ENCODE results near the gene EYA3. TPM values are rescaled to one million over a fixed set of nuclear protein-coding genes. Genes with fewer than 3 reads are reported as not detected.

EYA3 gene, protein sequence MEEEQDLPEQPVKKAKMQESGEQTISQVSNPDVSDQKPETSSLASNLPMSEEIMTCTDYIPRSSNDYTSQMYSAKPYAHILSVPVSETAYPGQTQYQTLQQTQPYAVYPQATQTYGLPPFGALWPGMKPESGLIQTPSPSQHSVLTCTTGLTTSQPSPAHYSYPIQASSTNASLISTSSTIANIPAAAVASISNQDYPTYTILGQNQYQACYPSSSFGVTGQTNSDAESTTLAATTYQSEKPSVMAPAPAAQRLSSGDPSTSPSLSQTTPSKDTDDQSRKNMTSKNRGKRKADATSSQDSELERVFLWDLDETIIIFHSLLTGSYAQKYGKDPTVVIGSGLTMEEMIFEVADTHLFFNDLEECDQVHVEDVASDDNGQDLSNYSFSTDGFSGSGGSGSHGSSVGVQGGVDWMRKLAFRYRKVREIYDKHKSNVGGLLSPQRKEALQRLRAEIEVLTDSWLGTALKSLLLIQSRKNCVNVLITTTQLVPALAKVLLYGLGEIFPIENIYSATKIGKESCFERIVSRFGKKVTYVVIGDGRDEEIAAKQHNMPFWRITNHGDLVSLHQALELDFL
- 11.4 TPM for polyA plus RNA-seq (2013, experiment 1 of 2)
- polyA plus RNA-seq (2013, experiment 2 of 2), result 10.9 TPM

DNA sequence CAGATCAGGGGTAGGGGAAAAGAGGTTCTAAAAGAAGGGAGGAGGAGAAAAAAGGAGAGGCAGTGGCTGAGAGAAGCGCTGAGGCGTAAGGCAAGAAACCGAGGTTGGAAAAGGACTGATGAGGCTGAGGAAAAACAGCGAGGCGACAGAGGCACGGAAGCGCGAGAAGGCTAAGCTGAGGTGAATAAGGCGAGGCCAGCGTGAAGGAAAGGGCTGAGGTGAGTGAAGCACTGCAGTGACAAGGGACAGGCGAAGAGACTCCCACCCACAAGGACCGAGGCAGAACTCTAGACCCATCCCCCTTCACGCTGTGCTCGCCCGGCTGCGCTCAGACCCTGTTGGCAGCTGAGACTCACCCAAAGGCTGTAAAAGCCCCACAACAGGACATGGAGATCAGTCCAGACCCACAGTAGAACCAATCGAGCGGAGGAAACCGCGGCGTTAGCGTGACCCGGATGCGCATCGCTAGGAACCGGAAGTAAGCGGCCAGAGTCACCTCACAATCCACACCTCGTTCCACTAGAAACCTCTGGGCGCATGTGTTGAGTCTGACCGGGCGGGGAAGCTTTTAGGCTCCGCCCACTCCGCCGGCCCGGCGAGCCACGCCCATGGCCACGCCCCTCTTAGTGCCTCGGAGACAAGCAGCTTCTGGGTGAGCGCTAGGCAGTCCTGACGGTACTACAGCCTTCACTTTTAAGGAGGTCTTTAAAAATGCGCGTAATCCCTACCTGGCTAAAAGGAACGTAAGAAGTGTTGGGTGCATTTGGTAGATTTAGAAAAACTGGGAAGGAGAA is at the start of gene EYA3:
TSS of gene EYA3 (minus strand) at position 443 of the 794 bp plus-strand sequence. CDS start 30,584 bp downstream, outside the sequence.
- H2AFZ ChIP-seq (ENCODE audit: low read depth, low read length), result peak within 1 kb of the TSS; percentile 67
- no peak within 1 kb of the TSS for H2BK120ac ChIP-seq (ENCODE audit: low read depth, low read length)
- H3K14ac ChIP-seq (ENCODE audit: low read length in 2 of 2), result peak within 1 kb of the TSS in 1 of 2 experiments; percentile 69
- H3K27me3 ChIP-seq (ENCODE audit: control insufficient read depth in 1 of 2, insufficient read depth in 1 of 2, low read length in 2 of 2), result no peaks in the 10 kb centered on the region
- H3K9ac ChIP-seq (ENCODE audit: low read length), result peak within 1 kb of the TSS; percentile 94
- no peaks in the 10 kb centered on the region for H3K9me3 ChIP-seq (ENCODE audit: control insufficient read depth, low read length)
- peak within 1 kb of the TSS; percentile 88 for H3K27ac ChIP-seq (ENCODE audit: low read length, poor library complexity, severe bottlenecking)
- peak within 1 kb of the TSS; percentile 74 for H3K4me2 ChIP-seq (ENCODE audit: low read length, poor library complexity, severe bottlenecking)
- H2BK12ac ChIP-seq (ENCODE audit: low read length in 2 of 2), result peak within 1 kb of the TSS in 1 of 2 experiments; percentile 8
- peak within 1 kb of the TSS; percentile 82 to 97 for H3K4me3 ChIP-seq (ENCODE audit: insufficient read depth in 1 of 2, low read depth in 1 of 2, low read length in 2 of 2)
- peaks cover 1% of the 10 kb centered on the region for H3K79me1 ChIP-seq (replicated peaks; ENCODE audit: low read length, poor library complexity, severe bottlenecking)
- no peak within 1 kb of the TSS for H2BK15ac ChIP-seq (ENCODE audit: low read depth, poor library complexity, severe bottlenecking)
- H3K23ac ChIP-seq (ENCODE audit: low read length in 2 of 2), result peak within 1 kb of the TSS in 1 of 2 experiments; percentile 73
- peak within 1 kb of the TSS; percentile 81 to 88 for H3K18ac ChIP-seq (ENCODE audit: low read depth in 1 of 2, low read length in 2 of 2)
- DNase-seq, result peak; percentile 98
- H2AK5ac ChIP-seq (ENCODE audit: low read length, severe bottlenecking), result no peak within 1 kb of the TSS
- H3K4ac ChIP-seq (ENCODE audit: low read depth in 1 of 2, low read length in 2 of 2), result peak within 1 kb of the TSS; percentile 37 to 82
- H3K4me1 ChIP-seq (ENCODE audit: control insufficient read depth, insufficient read depth, low read depth, low read length), result peaks cover 8% of the 10 kb centered on the region
- no peaks in the 10 kb centered on the region for H3K36me3 ChIP-seq (ENCODE audit: control insufficient read depth in 1 of 2, insufficient read depth in 2 of 2, low read depth in 1 of 2, low read length in 2 of 2)
- under 1% methylated on average over 44 of the region's 44 CpGs for WGBS
- peak within 1 kb of the TSS; percentile 9 for H4K8ac ChIP-seq (ENCODE audit: low read length)
- H4K91ac ChIP-seq (ENCODE audit: low read length), result peak within 1 kb of the TSS; percentile 76
- peak within 1 kb of the TSS; percentile 11 for H2BK5ac ChIP-seq (ENCODE audit: low read depth, low read length, poor library complexity, severe bottlenecking)

DNA sequence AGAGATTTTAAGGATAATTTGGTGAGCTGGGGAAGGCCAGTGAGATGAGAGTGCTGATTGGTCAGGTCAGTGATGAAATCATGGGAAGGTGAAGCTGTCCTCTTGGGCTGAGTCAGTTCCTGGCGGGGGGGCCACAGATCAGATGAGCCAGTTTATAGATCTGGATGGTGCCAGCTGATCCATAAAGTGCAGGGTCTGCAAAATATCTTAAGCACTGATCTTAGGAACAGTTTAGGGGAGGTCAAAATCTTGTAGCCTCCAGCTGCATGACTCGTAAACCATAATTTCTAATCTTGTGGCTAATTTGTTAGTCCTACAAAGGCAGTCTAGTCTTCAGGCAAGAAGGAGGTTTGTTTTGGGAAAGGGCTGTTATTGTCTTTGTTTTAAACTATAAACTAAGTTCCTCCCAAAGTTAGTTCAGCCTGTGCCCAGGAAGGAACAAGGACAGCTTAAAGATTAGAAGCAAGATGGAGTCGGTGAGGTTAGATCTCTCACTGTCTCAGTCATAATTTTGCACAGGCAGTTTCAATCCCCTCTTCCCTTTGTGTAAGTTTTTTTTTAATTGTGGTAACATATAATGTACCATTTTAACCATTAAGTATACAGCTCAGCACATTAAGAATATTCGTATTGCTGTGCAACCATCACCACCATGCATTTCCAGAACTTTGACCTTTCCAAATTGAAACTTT is 48.7 kb upstream of the EYA3 start:
- H4K8ac ChIP-seq (ENCODE audit: low read length), result no peak overlapping the region
- no peak overlapping the region for H3K4ac ChIP-seq (ENCODE audit: low read depth in 1 of 2, low read length in 2 of 2)
- H2AK5ac ChIP-seq (ENCODE audit: low read length, severe bottlenecking), result no peak overlapping the region
- H3K4me3 ChIP-seq (ENCODE audit: insufficient read depth in 1 of 2, low read depth in 1 of 2, low read length in 2 of 2), result no peak overlapping the region
- no peak overlapping the region for H3K14ac ChIP-seq (ENCODE audit: low read length in 2 of 2)
- H3K4me2 ChIP-seq (ENCODE audit: low read length, poor library complexity, severe bottlenecking), result no peak overlapping the region
- H3K18ac ChIP-seq (ENCODE audit: low read depth in 1 of 2, low read length in 2 of 2), result no peak overlapping the region
- no peak overlapping the region for H2BK120ac ChIP-seq (ENCODE audit: low read depth, low read length)
- no peak overlapping the region for H2BK5ac ChIP-seq (ENCODE audit: low read depth, low read length, poor library complexity, severe bottlenecking)
- DNase-seq, result peak; percentile 25
- H2AFZ ChIP-seq (ENCODE audit: low read depth, low read length), result no peak overlapping the region
- H2BK15ac ChIP-seq (ENCODE audit: low read depth, poor library complexity, severe bottlenecking), result no peak overlapping the region
- H3K27ac ChIP-seq (ENCODE audit: low read length, poor library complexity, severe bottlenecking), result no peak overlapping the region
- no peaks in the 10 kb centered on the region for H3K36me3 ChIP-seq (ENCODE audit: control insufficient read depth in 1 of 2, insufficient read depth in 2 of 2, low read depth in 1 of 2, low read length in 2 of 2)
- H3K4me1 ChIP-seq (ENCODE audit: control insufficient read depth, insufficient read depth, low read depth, low read length), result peaks cover 3% of the 10 kb centered on the region
- no peak overlapping the region for H4K91ac ChIP-seq (ENCODE audit: low read length)
- no peak overlapping the region for H3K23ac ChIP-seq (ENCODE audit: low read length in 2 of 2)
- no peaks in the 10 kb centered on the region for H3K79me1 ChIP-seq (replicated peaks; ENCODE audit: low read length, poor library complexity, severe bottlenecking)
- peak overlapping the region; percentile 5 for H3K9ac ChIP-seq (ENCODE audit: low read length)
- 88% methylated on average over 4 of the region's 4 CpGs for WGBS
- no peaks in the 10 kb centered on the region for H3K9me3 ChIP-seq (ENCODE audit: control insufficient read depth, low read length)
- H3K27me3 ChIP-seq (ENCODE audit: control insufficient read depth in 1 of 2, insufficient read depth in 1 of 2, low read length in 2 of 2), result no peaks in the 10 kb centered on the region
- no peak overlapping the region for H2BK12ac ChIP-seq (ENCODE audit: low read length in 2 of 2)

DNA sequence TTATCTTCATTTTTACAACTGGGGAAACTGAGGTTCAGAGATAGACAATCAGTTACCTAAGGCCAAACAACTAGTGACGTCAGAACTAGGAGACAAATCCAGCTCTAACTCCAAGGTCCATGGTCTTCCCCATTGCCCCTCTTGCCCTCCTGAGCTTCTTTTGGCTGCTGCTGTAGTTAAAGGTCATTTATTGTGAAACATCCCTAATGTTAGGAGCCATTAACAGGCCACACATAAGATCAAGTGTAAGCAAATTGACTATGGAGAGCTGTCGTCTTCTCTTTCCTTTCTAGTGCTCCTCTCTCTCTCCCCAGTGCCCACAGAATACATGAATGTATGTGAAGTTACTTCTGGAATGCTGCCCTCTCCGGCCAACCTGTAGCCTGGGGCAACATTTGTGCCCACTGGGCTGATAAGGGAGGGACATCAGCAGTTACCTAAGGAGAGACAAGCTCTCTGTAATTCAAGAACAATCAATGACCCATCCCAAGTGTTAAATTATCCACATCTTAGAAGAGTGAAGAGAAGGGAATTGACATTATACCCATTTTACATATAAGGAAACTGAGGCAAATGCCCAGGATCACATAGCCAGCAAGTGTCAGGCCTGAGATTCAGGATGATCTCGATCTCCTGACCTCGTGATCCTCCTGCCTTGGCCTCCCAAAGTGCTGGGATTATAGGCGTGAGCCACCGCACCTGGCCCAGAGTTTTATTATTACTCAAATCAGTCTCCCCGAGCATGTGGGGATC is 47.9 kb upstream of the EYA3 start:
- Histone ChIP-seq H3K4me2 (ENCODE audit: low read length, poor library complexity, severe bottlenecking) (no peak overlapping the region), H3K9me3 (ENCODE audit: control insufficient read depth, low read length) (no peaks in the 10 kb centered on the region), H2BK120ac (ENCODE audit: low read depth, low read length) (no peak overlapping the region), H2BK5ac (ENCODE audit: low read depth, low read length, poor library complexity, severe bottlenecking) (no peak overlapping the region), H3K23ac (ENCODE audit: low read length in 2 of 2) (no peak overlapping the region), H2BK12ac (ENCODE audit: low read length in 2 of 2) (no peak overlapping the region), H4K8ac (ENCODE audit: low read length) (no peak overlapping the region), H3K27ac (ENCODE audit: low read length, poor library complexity, severe bottlenecking) (no peak overlapping the region), H3K18ac (ENCODE audit: low read depth in 1 of 2, low read length in 2 of 2) (no peak overlapping the region), H3K9ac (ENCODE audit: low read length) (no peak overlapping the region), H3K4me3 (ENCODE audit: insufficient read depth in 1 of 2, low read depth in 1 of 2, low read length in 2 of 2) (no peak overlapping the region), H3K4me1 (ENCODE audit: control insufficient read depth, insufficient read depth, low read depth, low read length) (peaks cover 3% of the 10 kb centered on the region), H3K14ac (ENCODE audit: low read length in 2 of 2) (no peak overlapping the region), H3K36me3 (ENCODE audit: control insufficient read depth in 1 of 2, insufficient read depth in 2 of 2, low read depth in 1 of 2, low read length in 2 of 2) (no peaks in the 10 kb centered on the region), H2BK15ac (ENCODE audit: low read depth, poor library complexity, severe bottlenecking) (no peak overlapping the region), H2AK5ac (ENCODE audit: low read length, severe bottlenecking) (no peak overlapping the region), H4K91ac (ENCODE audit: low read length) (no peak overlapping the region), H2AFZ (ENCODE audit: low read depth, low read length) (no peak overlapping the region), H3K27me3 (ENCODE audit: control insufficient read depth in 1 of 2, insufficient read depth in 1 of 2, low read length in 2 of 2) (no peaks in the 10 kb centered on the region), H3K4ac (ENCODE audit: low read depth in 1 of 2, low read length in 2 of 2) (no peak overlapping the region), H3K79me1 (replicated peaks; ENCODE audit: low read length, poor library complexity, severe bottlenecking) (no peaks in the 10 kb centered on the region)
- no peak for DNase-seq
- 96% methylated on average over 8 of the region's 8 CpGs for WGBS
